Neuronal stem cell (in vitro differentiated cells): ENCODE results near the gene KRTAP12-1. TPM values are rescaled to one million over a fixed set of nuclear protein-coding genes. Genes with fewer than 3 reads are reported as not detected.

Experiments used
- DNase-seq: peaks from one replicate; pipeline ENCODE4 v3.0.0-alpha.2; 2013; ENCODE audit warnings: low spot score
- H2AFZ ChIP-seq: one replicate; pipeline ENCODE4 v1.6.1; 2013; ENCODE audit warnings: mild to moderate bottlenecking, low read length, inconsistent platforms
- H2AK5ac ChIP-seq: 2 replicates; pipeline ENCODE4 v1.6.1; 2013; ENCODE audit warnings: low read depth, mild to moderate bottlenecking, inconsistent platforms, low read length, moderate library complexity, mixed read lengths
- H2BK120ac ChIP-seq: 2 replicates; pipeline ENCODE4 v1.6.1; 2013; ENCODE audit warnings: low read depth, mild to moderate bottlenecking, inconsistent platforms, low read length, moderate library complexity, mixed read lengths
- H2BK12ac ChIP-seq: one replicate; pipeline ENCODE4 v1.6.1; 2013; ENCODE audit warnings: low read length, inconsistent platforms
- H2BK15ac ChIP-seq: 2 replicates; pipeline ENCODE4 v1.6.1; 2013; ENCODE audit warnings: mild to moderate bottlenecking, low read length, inconsistent platforms, mixed read lengths
- H2BK5ac ChIP-seq: one replicate; pipeline ENCODE4 v1.6.1; 2013; ENCODE audit warnings: inconsistent platforms, mild to moderate bottlenecking, low read length, moderate library complexity
- H3K14ac ChIP-seq: one replicate; pipeline ENCODE4 v1.6.1; 2013; ENCODE audit warnings: low read length, inconsistent platforms
- H3K18ac ChIP-seq: 2 replicates; pipeline ENCODE4 v1.6.1; 2013; ENCODE audit warnings: low read length, inconsistent platforms
- H3K23ac ChIP-seq: 2 replicates; pipeline ENCODE4 v1.6.1; 2013; ENCODE audit warnings: low read depth, mild to moderate bottlenecking, mixed read lengths, low read length, inconsistent platforms; ENCODE audit not compliant: poor library complexity
- H3K27ac ChIP-seq: replicated peaks from 3 replicates; pipeline ENCODE4 v1.5.1; 2013; ENCODE audit warnings: low read length, inconsistent platforms
- H3K27me3 ChIP-seq, 3 experiments: 2 replicates each; pipeline ENCODE4 v1.6.1; 2013; ENCODE audit warnings: low read length in 3 of 3, mild to moderate bottlenecking in 2 of 3, inconsistent platforms in 1 of 3, low read depth in 1 of 3, mixed read lengths in 1 of 3, moderate library complexity in 1 of 3; ENCODE audit not compliant: control insufficient read depth in 3 of 3, insufficient read depth in 3 of 3
- H3K36me3 ChIP-seq, 2 donors: replicated peaks in 1 of 2; 2 replicates each; pipeline ENCODE4 v1.6.1; 2013; ENCODE audit warnings: low read length in 2 of 2; ENCODE audit not compliant: control insufficient read depth in 2 of 2, insufficient read depth in 2 of 2
- H3K4ac ChIP-seq: 2 replicates; pipeline ENCODE4 v1.6.1; 2013; ENCODE audit warnings: inconsistent platforms, mild to moderate bottlenecking, low read length, moderate library complexity
- H3K4me1 ChIP-seq, 2 donors: 1 replicate in 1 of 2; 2 replicates in 1 of 2; pipeline ENCODE4 v1.6.1; 2013; ENCODE audit warnings: low read length in 2 of 2, low read depth in 1 of 2; ENCODE audit not compliant: control insufficient read depth in 2 of 2, insufficient read depth in 1 of 2
- H3K4me2 ChIP-seq: one replicate; pipeline ENCODE4 v1.6.1; 2013; ENCODE audit warnings: mild to moderate bottlenecking, low read length, inconsistent platforms; ENCODE audit not compliant: insufficient read depth, poor library complexity, severe bottlenecking
- H3K4me3 ChIP-seq, 2 donors: 2 replicates each; pipeline ENCODE4 v1.5.1; 2013; ENCODE audit warnings: low read length in 2 of 2, mild to moderate bottlenecking in 2 of 2, inconsistent platforms in 1 of 2, moderate library complexity in 1 of 2
- H3K79me1 ChIP-seq: one replicate; pipeline ENCODE4 v1.6.1; 2013; ENCODE audit warnings: low read depth, mild to moderate bottlenecking, inconsistent platforms, low read length, moderate library complexity
- H3K9ac ChIP-seq: one replicate; pipeline ENCODE4 v1.6.1; 2013; ENCODE audit warnings: mild to moderate bottlenecking, low read depth, low read length, inconsistent platforms; ENCODE audit not compliant: poor library complexity
- H3K9me3 ChIP-seq, 2 donors: replicated peaks in 1 of 2; 2 replicates each; pipeline versions ENCODE3 to v1.6.1; 2013; ENCODE audit warnings: low read length in 2 of 2, mild to moderate bottlenecking in 2 of 2, inconsistent platforms in 1 of 2, low read depth in 1 of 2, mixed read lengths in 1 of 2, moderate library complexity in 1 of 2; ENCODE audit not compliant: control insufficient read depth in 2 of 2, insufficient read depth in 1 of 2
- H4K8ac ChIP-seq: one replicate; pipeline ENCODE4 v1.6.1; 2013; ENCODE audit warnings: low read depth, mild to moderate bottlenecking, inconsistent platforms, low read length, moderate library complexity
- H4K91ac ChIP-seq: one replicate; pipeline ENCODE4 v1.6.1; 2013; ENCODE audit warnings: low read length, low read depth, mild to moderate bottlenecking, inconsistent platforms; ENCODE audit not compliant: poor library complexity
- WGBS, 2 donors: extraction: QIAGEN DNeasy Blood & Tissue Kit; methylation state at CpG; one replicate each; pipeline ENCODE4 v1.1.7; 2013; ENCODE audit warnings: missing lambda C conversion rate in 2 of 2, mixed read lengths in 1 of 2; ENCODE audit not compliant: insufficient read length in 2 of 2, insufficient replicate concordance in 1 of 2; ENCODE audit errors: extremely low coverage in 2 of 2; 5-methylcytosine and 5-hydroxymethylcytosine counted together
- polyA plus RNA-seq, 2 experiments: library from polyadenylated mRNA; stranded (reverse); fragments of 200-250 nt; gene quantifications; one replicate each; pipeline ENCODE4 v1.2.3, GENCODE V29; 2013

KRTAP12-1 gene
- polyA plus RNA-seq (2013, experiment 1 of 2): not detected
- polyA plus RNA-seq (2013, experiment 2 of 2): not detected

- Histone ChIP-seq H3K4me3 (no peak within 1 kb of the TSS), H3K9ac (peak within 1 kb of the TSS; percentile 70), H3K9me3 (no peaks in the 10 kb centered on the region), H2AK5ac (peak within 1 kb of the TSS; percentile 62), H3K27ac (no peak within 1 kb of the TSS), H2BK120ac (peak within 1 kb of the TSS; percentile 19), H2BK12ac (peak within 1 kb of the TSS; percentile 19), H2BK15ac (peak within 1 kb of the TSS; percentile 16), H3K4me2 (no peak within 1 kb of the TSS), H3K79me1 (no peaks in the 10 kb centered on the region), H3K23ac (no peak within 1 kb of the TSS), H4K8ac (no peak within 1 kb of the TSS), H2BK5ac (no peak within 1 kb of the TSS), H3K36me3 (no peaks in the 10 kb centered on the region), H3K18ac (peak within 1 kb of the TSS; percentile 80), H2AFZ (no peak within 1 kb of the TSS), H3K4ac (no peak within 1 kb of the TSS), H4K91ac (no peak within 1 kb of the TSS), H3K14ac (peak within 1 kb of the TSS; percentile 51), H3K4me1 (peaks cover 5 to 9% of the 10 kb centered on the region in 2 donors), H3K27me3 (peaks cover 0 to 14% (median 0%) of the 10 kb centered on the region in 3 experiments)
- no CpG with 5 or more reads among the region's 23 CpGs for WGBS, 2 donors
- no peak for DNase-seq
Measured at GRCh38 chr21:44681861-44682579, at the start of gene KRTAP12-1. Gene KRTAP12-1 (minus strand): TSS chr21:44682163. CDS start chr21:44682123, 40 bp downstream.

- no peak overlapping the region for H3K4me3 ChIP-seq
- H4K8ac ChIP-seq: no peak overlapping the region
- H3K36me3 ChIP-seq: no peaks in the 10 kb centered on the region
- no peak overlapping the region for H3K4me2 ChIP-seq
- no peak overlapping the region for H3K18ac ChIP-seq
- no peak overlapping the region for H2BK120ac ChIP-seq
- H3K4ac ChIP-seq: no peak overlapping the region
- no peak overlapping the region for H3K9ac ChIP-seq
- no peaks in the 10 kb centered on the region for H3K4me1 ChIP-seq
- peaks cover 0 to 13% of the 10 kb centered on the region in 2 donors for H3K9me3 ChIP-seq
- H3K27ac ChIP-seq: no peak overlapping the region
- peaks cover 0 to 50% (median 0%) of the 10 kb centered on the region in 3 experiments for H3K27me3 ChIP-seq
- H2AK5ac ChIP-seq: no peak overlapping the region
- H3K79me1 ChIP-seq: no peaks in the 10 kb centered on the region
- no CpG with 5 or more reads among the region's 9 CpGs for WGBS, 2 donors
- H2BK12ac ChIP-seq: no peak overlapping the region
- H2BK15ac ChIP-seq: no peak overlapping the region
- no peak overlapping the region for H2BK5ac ChIP-seq
- H3K23ac ChIP-seq: no peak overlapping the region
- H4K91ac ChIP-seq: no peak overlapping the region
- no peak for DNase-seq
- no peak overlapping the region for H2AFZ ChIP-seq
- no peak overlapping the region for H3K14ac ChIP-seq
Measured at GRCh38 chr21:44730951-44731579, 49.1 kb upstream of the KRTAP12-1 start.

GRCh38 chr21:44730028-44730395, 48.0 kb upstream of the KRTAP12-1 start:
- peaks cover 0 to 6% of the 10 kb centered on the region in 2 donors for H3K9me3 ChIP-seq
- H2BK12ac ChIP-seq: no peak overlapping the region
- no peak overlapping the region for H4K8ac ChIP-seq
- no peak overlapping the region for H2BK15ac ChIP-seq
- no peak overlapping the region for H3K18ac ChIP-seq
- H3K23ac ChIP-seq: no peak overlapping the region
- H3K27ac ChIP-seq: no peak overlapping the region
- no peak overlapping the region for H2BK5ac ChIP-seq
- H3K4me1 ChIP-seq: no peaks in the 10 kb centered on the region
- no peak overlapping the region for H2BK120ac ChIP-seq
- H4K91ac ChIP-seq: no peak overlapping the region
- H3K9ac ChIP-seq: no peak overlapping the region
- DNase-seq: no peak
- no peak overlapping the region for H2AFZ ChIP-seq
- no peak overlapping the region for H3K4me2 ChIP-seq
- no peak overlapping the region for H3K14ac ChIP-seq
- no peaks in the 10 kb centered on the region for H3K36me3 ChIP-seq
- peak overlapping the region; percentile 5 for H2AK5ac ChIP-seq
- no CpG with 5 or more reads among the region's 7 CpGs for whole genome bisulfite sequencing, 2 donors
- H3K4me3 ChIP-seq: no peak overlapping the region
- H3K27me3 ChIP-seq: peaks cover 0 to 45% (median 0%) of the 10 kb centered on the region in 3 experiments
- no peak overlapping the region for H3K4ac ChIP-seq
- H3K79me1 ChIP-seq: no peaks in the 10 kb centered on the region

GRCh38 chr21:44729336-44730027, 47.5 kb upstream of the KRTAP12-1 start:
- peaks cover 0 to 4% of the 10 kb centered on the region in 2 donors for H3K9me3 ChIP-seq
- H3K4ac ChIP-seq: no peak overlapping the region
- no peaks in the 10 kb centered on the region for H3K4me1 ChIP-seq
- H2BK5ac ChIP-seq: no peak overlapping the region
- H3K36me3 ChIP-seq: no peaks in the 10 kb centered on the region
- H2AFZ ChIP-seq: no peak overlapping the region
- H4K8ac ChIP-seq: no peak overlapping the region
- peak overlapping the region; percentile 47 for H2AK5ac ChIP-seq
- no peaks in the 10 kb centered on the region for H3K79me1 ChIP-seq
- H3K4me3 ChIP-seq: no peak overlapping the region
- DNase-seq: no peak
- peak overlapping the region; percentile 66 for H3K18ac ChIP-seq
- no peak overlapping the region for H3K9ac ChIP-seq
- no peak overlapping the region for H2BK15ac ChIP-seq
- H3K27me3 ChIP-seq: peaks cover 0 to 44% (median 0%) of the 10 kb centered on the region in 3 experiments
- no peak overlapping the region for H2BK12ac ChIP-seq
- H3K23ac ChIP-seq: no peak overlapping the region
- H4K91ac ChIP-seq: no peak overlapping the region
- H2BK120ac ChIP-seq: no peak overlapping the region
- H3K27ac ChIP-seq: no peak overlapping the region
- no peak overlapping the region for H3K4me2 ChIP-seq
- H3K14ac ChIP-seq: no peak overlapping the region
- no CpG with 5 or more reads among the region's 23 CpGs for WGBS, 2 donors
